ENCODE data around the gene PPIH. TPM values are rescaled to one million over a fixed set of nuclear protein-coding genes. Genes with fewer than 3 reads are reported as not detected.

Gene PPIH
- total RNA-seq, 1 experiment from 2014 or later, result 124 TPM

Other genes with a start within 250 kb of the PPIH start
- gene ZMYND12, start 202.4 kb upstream of the PPIH start, total RNA-seq (2014; rRNA removed; shearing (Covaris generic)), result 0.13 TPM in 1 of 2 replicates, not detected in the other
- gene PPCS, start 201.9 kb upstream of the PPIH start, total RNA-seq (2014; rRNA removed; shearing (Covaris generic)), result 29.8 and 37.5 TPM in 2 replicates
- 0.10 and 0.13 TPM in 2 replicates for gene CCDC30, start 195.1 kb upstream of the PPIH start, total RNA-seq (2014; rRNA removed; shearing (Covaris generic))
- 1,248 and 1,380 TPM in 2 replicates for gene YBX1, start 24.0 kb downstream of the PPIH start, total RNA-seq (2014; rRNA removed; shearing (Covaris generic))
- not detected in 2 replicates for gene CLDN19, start 81.8 kb downstream of the PPIH start, total RNA-seq (2014; rRNA removed; shearing (Covaris generic))
- 61.5 and 62.3 TPM in 2 replicates for gene P3H1, start 108.6 kb downstream of the PPIH start, total RNA-seq (2014; rRNA removed; shearing (Covaris generic))
- 1.3 and 1.8 TPM in 2 replicates for gene C1orf50, start 108.8 kb downstream of the PPIH start, total RNA-seq (2014; rRNA removed; shearing (Covaris generic))
- gene TMEM269, start 126.6 kb downstream of the PPIH start, total RNA-seq (2014; rRNA removed; shearing (Covaris generic)), result 0.03 TPM in 1 of 2 replicates, not detected in the other
- gene ERMAP, start 158.7 kb downstream of the PPIH start, total RNA-seq (2014; rRNA removed; shearing (Covaris generic)), result 3.3 and 5.9 TPM in 2 replicates
- gene SVBP, start 159.0 kb downstream of the PPIH start, total RNA-seq (2014; rRNA removed; shearing (Covaris generic)), result 16.6 and 16.8 TPM in 2 replicates
- gene ZNF691, start 188.2 kb downstream of the PPIH start, total RNA-seq (2014; rRNA removed; shearing (Covaris generic)), result 10.6 and 12.0 TPM in 2 replicates